IMR-90 (cell line): Measurements from ENCODE around the gene TPSG1. TPM values are rescaled to one million over a fixed set of nuclear protein-coding genes. Genes with fewer than 3 reads are reported as not detected.

Experiments used
- ATAC-seq: fragments of 200-7000 bp; cut with Tn5 transposase; 2 replicates; pipeline ENCODE4 v1.9.1; 2020; ENCODE audit warnings: low read depth, mild to moderate bottlenecking, moderate library complexity
- BruUV-seq: library from RNA; stranded (reverse); fragments of 400-500 nt; replicated peaks from 2 replicates; lab custom pipeline; 2021; lab: Mats Ljungman, UMichigan
- CTCF ChIA-PET: fragments of 300-600 bp; formaldehyde crosslinking; extraction: SDS; loops from one replicate; lab custom pipeline; 2021; ENCODE audit warnings: antibody characterized with exemption; lab: Yijun Ruan, JAX
- POLR2A ChIA-PET: fragments of 300-600 bp; sonication (Branson Sonifier 250); formaldehyde crosslinking; loops from one replicate; lab custom pipeline; 2022; ENCODE audit warnings: antibody characterized with exemption; ENCODE audit not compliant: unreplicated experiment; lab: Charles Lee
- DNase-seq: peaks from one replicate; pipeline ENCODE4 v3.0.0; 2013
- H2AFZ ChIP-seq: replicated peaks from 2 replicates; pipeline ENCODE3; 2013; ENCODE audit warnings: low read length, mild to moderate bottlenecking; ENCODE audit not compliant: poor library complexity
- H2AK5ac ChIP-seq: 2 replicates; pipeline ENCODE4 v1.6.1; 2013; ENCODE audit warnings: low read depth, low read length, inconsistent platforms
- H2AK9ac ChIP-seq: replicated peaks from 2 replicates; pipeline ENCODE3; 2013; ENCODE audit warnings: mild to moderate bottlenecking, low read depth, low read length, moderate library complexity; ENCODE audit not compliant: poor library complexity
- H2BK120ac ChIP-seq: 2 replicates; pipeline ENCODE4 v1.6.1; 2013; ENCODE audit warnings: low read depth, low read length, inconsistent platforms
- H2BK15ac ChIP-seq: 3 replicates; pipeline ENCODE4 v1.6.1; 2013; ENCODE audit warnings: low read depth, low read length, inconsistent platforms
- H2BK20ac ChIP-seq: 2 replicates; pipeline ENCODE4 v1.6.1; 2013; ENCODE audit warnings: low read depth, mild to moderate bottlenecking, inconsistent platforms, low read length, moderate library complexity
- H2BK5ac ChIP-seq: 2 replicates; pipeline ENCODE4 v1.6.1; 2013; ENCODE audit warnings: mild to moderate bottlenecking, low read depth, low read length, inconsistent platforms; ENCODE audit not compliant: poor library complexity, severe bottlenecking
- H3K14ac ChIP-seq: replicated peaks from 2 replicates; pipeline ENCODE4 v1.6.1; 2013; ENCODE audit warnings: low read depth, low read length, inconsistent platforms
- H3K18ac ChIP-seq: 2 replicates; pipeline ENCODE4 v1.6.1; 2013; ENCODE audit warnings: low read depth, low read length, control low read depth
- H3K23ac ChIP-seq: 2 replicates; pipeline ENCODE4 v1.6.1; 2013; ENCODE audit warnings: low read depth, low read length, inconsistent platforms
- H3K27ac ChIP-seq: 2 replicates; pipeline ENCODE4 v1.5.1; 2013; ENCODE audit warnings: mild to moderate bottlenecking, control low read depth, low read length; ENCODE audit not compliant: insufficient read depth
- H3K27me3 ChIP-seq: 2 replicates; pipeline ENCODE4 v1.6.1; 2013; ENCODE audit warnings: low read length; ENCODE audit not compliant: control insufficient read depth, insufficient read depth
- H3K36me3 ChIP-seq: 2 replicates; pipeline ENCODE4 v1.6.1; 2013; ENCODE audit warnings: low read length, mixed read lengths; ENCODE audit not compliant: control insufficient read depth, insufficient read depth
- H3K4ac ChIP-seq: 2 replicates; pipeline ENCODE4 v1.6.1; 2013; ENCODE audit warnings: low read depth, low read length, inconsistent platforms
- H3K4me1 ChIP-seq: 2 replicates; pipeline ENCODE4 v1.6.1; 2013; ENCODE audit warnings: low read length, mixed read lengths; ENCODE audit not compliant: control insufficient read depth, insufficient read depth
- H3K4me2 ChIP-seq: 2 replicates; pipeline ENCODE4 v1.6.1; 2013; ENCODE audit warnings: low read depth, mild to moderate bottlenecking, control low read depth, low read length, moderate library complexity
- H3K4me3 ChIP-seq: 2 replicates; pipeline ENCODE4 v1.5.1; 2013; ENCODE audit warnings: low read depth, mild to moderate bottlenecking, control low read depth, low read length, moderate library complexity; ENCODE audit not compliant: insufficient read depth
- H3K56ac ChIP-seq: 2 replicates; pipeline ENCODE4 v1.6.1; 2013; ENCODE audit warnings: low read length, inconsistent platforms; ENCODE audit not compliant: insufficient read depth; ENCODE audit errors: extremely low read depth
- H3K79me1 ChIP-seq, 2 experiments: 2 replicates each; pipeline ENCODE4 v1.6.1; 2013; ENCODE audit warnings: low read length in 2 of 2, inconsistent platforms in 1 of 2, low read depth in 1 of 2
- H3K9ac ChIP-seq: 2 replicates; pipeline ENCODE4 v1.6.1; 2013; ENCODE audit warnings: low read depth, low read length, control low read depth
- H3K9me1 ChIP-seq: 2 replicates; pipeline ENCODE4 v1.6.1; 2013; ENCODE audit warnings: low read length, inconsistent platforms; ENCODE audit not compliant: insufficient read depth
- H3K9me3 ChIP-seq: 2 replicates; pipeline ENCODE4 v1.6.1; 2013; ENCODE audit warnings: low read length; ENCODE audit not compliant: control insufficient read depth, insufficient read depth
- H4K20me1 ChIP-seq: 2 replicates; pipeline ENCODE4 v1.6.1; 2013; ENCODE audit warnings: low read length, inconsistent platforms; ENCODE audit not compliant: insufficient read depth
- H4K5ac ChIP-seq: 2 replicates; pipeline ENCODE4 v1.6.1; 2013; ENCODE audit warnings: mild to moderate bottlenecking, low read depth, low read length, control low read depth
- H4K8ac ChIP-seq, 2 experiments: 2 replicates each; pipeline ENCODE4 v1.6.1; 2013; ENCODE audit warnings: low read depth in 2 of 2, low read length in 2 of 2, control low read depth in 1 of 2, inconsistent platforms in 1 of 2
- H4K91ac ChIP-seq: 2 replicates; pipeline ENCODE4 v1.6.1; 2013; ENCODE audit warnings: low read depth, low read length, inconsistent platforms; ENCODE audit not compliant: insufficient read depth
- CHD1 ChIP-seq: IDR thresholded peaks from 2 replicates; pipeline ENCODE4 v1.6.1; 2012; ENCODE audit warnings: low read depth, low read length, improper control_type of control experiment
- MXI1 ChIP-seq: IDR thresholded peaks from 2 replicates; pipeline ENCODE4 v1.6.1; 2012; ENCODE audit warnings: low read depth, mild to moderate bottlenecking, low read length, moderate library complexity, borderline replicate concordance
- NFE2L2 ChIP-seq: fragments of 150-350 bp; IDR thresholded peaks from 2 replicates; pipeline ENCODE4 v1.6.1; 2016; ENCODE audit warnings: low read depth, mild to moderate bottlenecking, low read length
- POLR2A ChIP-seq: IDR thresholded peaks from 2 replicates; pipeline ENCODE4 v1.6.1; 2012; ENCODE audit warnings: mild to moderate bottlenecking, low read depth, low read length
- RCOR1 ChIP-seq: IDR thresholded peaks from 2 replicates; pipeline ENCODE4 v1.6.1; 2012; ENCODE audit warnings: mild to moderate bottlenecking, low read length, improper control_type of control experiment; ENCODE audit not compliant: insufficient replicate concordance
- RFX5 ChIP-seq: IDR thresholded peaks from 2 replicates; pipeline ENCODE4 v1.8.0; 2012; ENCODE audit warnings: low read depth, mild to moderate bottlenecking, low read length, moderate library complexity
- USF2 ChIP-seq: fragments of 150-350 bp; IDR thresholded peaks from 2 replicates; pipeline ENCODE4 v1.6.1; 2017; ENCODE audit warnings: mild to moderate bottlenecking, antibody characterized with exemption, low read length, low read depth
- WGBS, 2 experiments: methylation state at CpG; one replicate each; pipeline versions ENCODE4 v1.1.5 to v1.1.7; 2013; ENCODE audit warnings: missing lambda C conversion rate in 2 of 2; ENCODE audit not compliant: insufficient read length in 1 of 2; ENCODE audit errors: extremely low coverage in 2 of 2; 5-methylcytosine and 5-hydroxymethylcytosine counted together
- dilution Hi-C: fragments of 300-500 bp; cut with HindIII; formaldehyde crosslinking; loops from one replicate; pipeline ENCODE4 v1.14.3; 2018; ENCODE audit warnings: low sequenced_read_pairs; ENCODE audit not compliant: unreplicated experiment
- in situ Hi-C: fragments of 300-500 bp; cut with MboI; formaldehyde crosslinking; loops from 3 replicates; pipeline ENCODE4 v1.14.3; 2019; ENCODE audit warnings: low sequenced_read_pairs, inconsistent platforms, mixed read lengths
- intact Hi-C: fragments of 100-400 bp; cut with micrococcal nuclease; formaldehyde crosslinking; loops from 2 replicates; pipeline ENCODE4 v1.10.0; 2022
- polyA plus RNA-seq, 3 experiments: library from polyadenylated mRNA; depleted of rRNA; stranded (reverse); fragments of >200 nt; gene quantifications; 2 replicates each; pipeline ENCODE4 v1.2.3, GENCODE V29; 2012; ENCODE audit warnings: low replicate concordance in 1 of 3
- total RNA-seq: library from RNA; depleted of rRNA; stranded (reverse); fragments of >200 nt; gene quantifications from 2 replicates; pipeline ENCODE4 v1.2.3, GENCODE V29; 2012
- TF ChIP-seq, protein P1 (sequence below): fragments of 150-350 bp; IDR thresholded peaks from 2 replicates; pipeline ENCODE4 v1.6.1; 2016; ENCODE audit warnings: low read depth, mild to moderate bottlenecking, low read length, moderate library complexity, borderline replicate concordance

TPSG1 gene
- total and polyA plus RNA-seq, 2 of the 4 experiments (the other 2 are of a cell fraction): not detected

DNA sequence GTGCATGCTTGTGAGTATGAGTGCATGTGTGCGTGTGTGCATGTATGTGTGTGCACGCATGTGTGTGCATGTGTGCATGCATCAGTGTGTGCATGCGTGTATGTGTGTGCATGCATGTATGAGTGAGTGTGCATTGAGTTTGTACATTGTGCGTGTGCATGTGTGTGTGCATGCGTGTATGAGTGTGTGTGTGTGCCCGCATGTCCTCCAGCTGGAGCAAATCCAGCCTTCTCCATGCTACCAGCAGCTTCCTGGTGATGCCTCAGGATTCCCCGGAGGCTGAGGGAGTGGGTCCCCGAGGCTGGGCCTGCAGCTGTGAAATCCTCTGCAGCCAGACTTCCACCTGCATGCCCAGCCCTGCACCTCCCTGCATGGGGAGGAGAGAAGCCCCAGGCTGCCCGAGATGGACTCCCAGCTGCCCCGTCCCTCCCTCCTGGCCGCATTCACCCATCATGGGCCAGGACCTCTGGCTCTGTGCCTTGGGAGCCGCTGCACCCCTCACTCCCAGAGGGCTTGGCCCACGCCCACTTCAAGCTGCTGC lies 40.1 kb upstream of the TPSG1 start:
- dilution Hi-C loops (no loop called here), in situ Hi-C loops (no loop called here), intact Hi-C loops (no loop called here)
- no peak overlapping the region for H3K9ac ChIP-seq
- no peak overlapping the region for H3K4me2 ChIP-seq
- no peak overlapping the region for H3K56ac ChIP-seq
- H3K23ac ChIP-seq: no peak overlapping the region
- DNase-seq (no peak), ATAC-seq (no peak)
- POLR2A ChIA-PET: no interaction called here
- H3K18ac ChIP-seq: no peak overlapping the region
- H2BK5ac ChIP-seq: no peak overlapping the region
- no peak overlapping the region for H4K91ac ChIP-seq
- no peak overlapping the region for H3K4me3 ChIP-seq
- H2BK120ac ChIP-seq: no peak overlapping the region
- H3K9me1 ChIP-seq: peaks cover 4% of the 10 kb centered on the region; the same call in 1 of the 2 replicates
- H3K79me1 ChIP-seq: no peaks in the 10 kb centered on the region
- TF ChIP-seq USF2: no peak
- TF ChIP-seq MXI1: no peak
- TF ChIP-seq NFE2L2: no peak
- TF ChIP-seq CHD1: no peak
- TF ChIP-seq, protein P1, sequence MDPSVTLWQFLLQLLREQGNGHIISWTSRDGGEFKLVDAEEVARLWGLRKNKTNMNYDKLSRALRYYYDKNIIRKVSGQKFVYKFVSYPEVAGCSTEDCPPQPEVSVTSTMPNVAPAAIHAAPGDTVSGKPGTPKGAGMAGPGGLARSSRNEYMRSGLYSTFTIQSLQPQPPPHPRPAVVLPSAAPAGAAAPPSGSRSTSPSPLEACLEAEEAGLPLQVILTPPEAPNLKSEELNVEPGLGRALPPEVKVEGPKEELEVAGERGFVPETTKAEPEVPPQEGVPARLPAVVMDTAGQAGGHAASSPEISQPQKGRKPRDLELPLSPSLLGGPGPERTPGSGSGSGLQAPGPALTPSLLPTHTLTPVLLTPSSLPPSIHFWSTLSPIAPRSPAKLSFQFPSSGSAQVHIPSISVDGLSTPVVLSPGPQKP: no peak
- no peak for TF ChIP-seq POLR2A
- no peak for TF ChIP-seq RFX5
- no peak for TF ChIP-seq RCOR1
- no peak overlapping the region for H2AK9ac ChIP-seq
- H3K9me3 ChIP-seq: no peaks in the 10 kb centered on the region
- no peak overlapping the region for H2AK5ac ChIP-seq
- no peak overlapping the region for H2AFZ ChIP-seq
- WGBS, 2 experiments: 85% methylated on average over 3 of the region's 13 CpGs; no CpG with 5 or more reads in 1 of the 2 experiments
- no peak overlapping the region for H2BK15ac ChIP-seq
- no peaks in the 10 kb centered on the region for H3K36me3 ChIP-seq
- no TSS peak for BruUV-seq
- H4K5ac ChIP-seq: no peak overlapping the region
- no peaks in the 10 kb centered on the region for H3K4me1 ChIP-seq
- no peak overlapping the region for H4K8ac ChIP-seq
- no peaks in the 10 kb centered on the region; the same call in 1 of the 2 replicates for H4K20me1 ChIP-seq
- H3K27ac ChIP-seq: no peak overlapping the region
- no peak overlapping the region for H3K4ac ChIP-seq
- H3K14ac ChIP-seq: no peak overlapping the region
- H2BK20ac ChIP-seq: no peak overlapping the region
- CTCF ChIA-PET: no interaction called here
- H3K27me3 ChIP-seq: peaks cover 31% of the 10 kb centered on the region; the same call in 1 of the 2 replicates
